Measurements from ENCODE around the gene DYSF.
"Not testable (repeated sequence)": the region's sequence is repeated elsewhere in the genome, so short reads cannot be mapped to it uniquely, and the experiment has no call there.

Gene DYSF

GRCh38 chr2:71453404-71454220 is at the start of gene DYSF:
TSS of gene DYSF (plus strand) at chr2:71453561.
- no peak for DNase-seq (ENCODE audit: low read depth)

DNA sequence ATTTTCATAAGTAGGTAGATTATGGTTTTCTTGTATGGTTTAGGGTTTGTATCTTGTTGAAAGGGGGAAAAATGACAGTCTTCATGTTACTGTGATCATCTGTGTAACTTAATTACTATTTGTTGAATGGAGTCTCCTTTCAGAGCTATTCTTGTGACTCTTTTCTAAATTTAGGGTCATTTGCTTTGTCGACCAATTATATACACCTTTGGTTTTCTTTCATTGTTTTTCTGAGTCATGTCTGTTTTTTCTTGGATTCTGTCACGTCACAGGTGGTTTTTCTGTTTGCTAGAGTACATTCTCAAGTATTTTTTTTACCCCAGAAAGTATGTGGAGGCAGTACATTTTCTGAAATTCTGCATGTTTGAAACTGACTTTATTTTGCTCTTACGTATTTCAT is 43.8 kb upstream of the DYSF start:
- no peak for DNase-seq (ENCODE audit: low read depth)

- DNase-seq (ENCODE audit: low read depth), result no peak
Measured at GRCh38 chr2:71410696-71411095, 42.7 kb upstream of the DYSF start.

- not testable (repeated sequence) for DNase-seq (ENCODE audit: low read depth)
Measured at GRCh38 chr2:71416866-71417265, 36.5 kb upstream of the DYSF start.

DNA sequence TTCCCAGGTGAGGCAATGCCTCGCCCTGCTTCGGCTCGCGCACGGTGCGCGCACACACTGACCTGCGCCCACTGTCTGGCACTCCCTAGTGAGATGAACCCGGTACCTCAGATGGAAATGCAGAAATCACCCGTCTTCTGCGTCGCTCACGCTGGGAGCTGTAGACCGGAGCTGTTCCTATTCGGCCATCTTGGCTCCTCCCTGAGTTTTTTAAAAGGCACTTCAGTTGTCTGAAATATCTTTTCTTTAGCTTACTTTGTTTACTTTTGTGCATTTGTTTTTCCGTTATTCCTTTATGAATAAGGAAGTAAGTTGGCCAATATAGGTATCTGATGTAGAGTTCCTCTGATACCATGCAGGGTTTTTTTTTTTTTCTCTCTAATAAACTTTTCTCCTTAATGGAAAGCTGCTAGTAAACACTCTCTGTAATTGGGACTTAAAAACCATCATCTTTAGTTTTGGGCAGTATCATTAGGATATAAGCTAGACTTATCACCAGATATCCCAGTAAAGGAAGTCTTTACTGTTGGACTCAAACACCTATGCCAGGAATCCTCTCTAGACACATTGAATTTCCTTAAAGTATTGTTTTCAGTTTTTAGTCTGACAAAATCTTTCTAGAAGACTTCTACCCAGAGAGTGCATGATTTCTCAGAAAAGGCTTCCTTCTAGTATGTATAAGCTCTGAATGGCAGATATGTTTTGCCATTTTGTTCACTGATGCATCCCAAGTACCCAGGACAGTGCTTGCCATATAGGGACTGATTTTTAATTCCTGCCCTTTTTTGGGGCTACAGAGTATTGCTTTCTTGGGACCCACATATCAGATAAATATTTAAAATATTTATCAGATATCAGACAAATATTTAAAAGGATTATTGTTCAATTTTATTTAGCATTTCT is 35.8 kb upstream of the DYSF start:
- DNase-seq (ENCODE audit: low read depth), result no peak

DNA sequence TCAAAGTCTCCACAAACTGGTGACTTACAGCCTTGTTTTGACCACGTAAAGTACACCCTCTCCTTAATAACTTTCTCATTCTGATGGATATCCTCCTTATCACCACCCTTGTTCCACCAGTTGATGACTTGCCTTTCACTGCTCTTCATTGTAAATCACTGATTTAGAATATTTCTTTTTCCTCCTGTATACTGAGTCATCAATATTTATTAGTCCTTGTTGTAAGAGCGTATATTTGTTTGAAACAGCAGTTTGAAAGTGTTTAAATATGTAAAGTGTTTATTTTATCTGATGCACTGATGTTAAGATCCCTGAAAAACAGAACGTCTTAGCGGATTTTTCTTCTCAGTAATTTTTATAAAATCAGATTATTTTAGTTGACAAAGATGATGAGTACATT is 34.2 kb upstream of the DYSF start:
- no peak for DNase-seq (ENCODE audit: low read depth)

DNA sequence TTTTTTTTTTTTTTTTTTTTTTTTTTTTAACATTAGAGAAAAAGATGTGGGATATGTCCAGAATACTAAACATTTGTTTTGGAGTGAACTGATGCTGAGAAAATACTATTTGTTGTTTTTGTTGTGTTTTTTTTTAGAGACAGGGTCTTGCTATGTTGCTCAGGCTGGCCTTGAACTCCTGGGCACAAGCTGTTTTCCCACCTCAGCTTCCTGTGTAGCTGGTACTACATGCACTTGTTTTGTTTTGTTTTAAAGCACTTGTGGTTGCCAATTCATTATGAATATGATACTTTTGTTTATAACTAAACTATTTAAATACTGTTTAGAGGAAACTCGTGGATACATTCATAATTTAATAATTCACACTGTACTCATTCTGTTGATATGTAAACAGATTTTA is 33.4 kb upstream of the DYSF start:
- no peak for DNase-seq (ENCODE audit: low read depth)

DNA sequence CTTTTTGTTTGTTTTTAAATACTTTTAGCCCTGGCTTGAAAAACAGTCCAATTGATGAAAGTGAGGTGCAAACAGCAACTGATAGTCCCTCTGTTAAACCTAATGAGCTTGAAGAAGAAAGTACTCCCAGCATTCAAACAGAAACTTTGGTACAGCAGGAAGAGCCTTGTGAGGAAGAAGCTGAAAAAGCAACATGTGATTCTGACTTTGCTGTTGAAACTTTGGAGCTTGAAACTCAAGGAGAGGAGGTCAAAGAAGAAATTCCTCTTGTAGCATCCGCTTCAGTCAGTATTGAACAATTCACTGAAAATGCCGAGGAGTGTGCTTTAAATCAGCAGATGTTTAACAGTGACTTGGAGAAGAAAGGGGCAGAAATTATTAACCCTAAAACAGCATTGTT is 30.6 kb upstream of the DYSF start:
- no peak for DNase-seq (ENCODE audit: low read depth)

GRCh38 chr2:71423817-71424420 is 29.4 kb upstream of the DYSF start:
- DNase-seq (ENCODE audit: low read depth), result no peak

GRCh38 chr2:71426721-71427120 is 26.6 kb upstream of the DYSF start:
- DNase-seq (ENCODE audit: low read depth), result no peak

DNA sequence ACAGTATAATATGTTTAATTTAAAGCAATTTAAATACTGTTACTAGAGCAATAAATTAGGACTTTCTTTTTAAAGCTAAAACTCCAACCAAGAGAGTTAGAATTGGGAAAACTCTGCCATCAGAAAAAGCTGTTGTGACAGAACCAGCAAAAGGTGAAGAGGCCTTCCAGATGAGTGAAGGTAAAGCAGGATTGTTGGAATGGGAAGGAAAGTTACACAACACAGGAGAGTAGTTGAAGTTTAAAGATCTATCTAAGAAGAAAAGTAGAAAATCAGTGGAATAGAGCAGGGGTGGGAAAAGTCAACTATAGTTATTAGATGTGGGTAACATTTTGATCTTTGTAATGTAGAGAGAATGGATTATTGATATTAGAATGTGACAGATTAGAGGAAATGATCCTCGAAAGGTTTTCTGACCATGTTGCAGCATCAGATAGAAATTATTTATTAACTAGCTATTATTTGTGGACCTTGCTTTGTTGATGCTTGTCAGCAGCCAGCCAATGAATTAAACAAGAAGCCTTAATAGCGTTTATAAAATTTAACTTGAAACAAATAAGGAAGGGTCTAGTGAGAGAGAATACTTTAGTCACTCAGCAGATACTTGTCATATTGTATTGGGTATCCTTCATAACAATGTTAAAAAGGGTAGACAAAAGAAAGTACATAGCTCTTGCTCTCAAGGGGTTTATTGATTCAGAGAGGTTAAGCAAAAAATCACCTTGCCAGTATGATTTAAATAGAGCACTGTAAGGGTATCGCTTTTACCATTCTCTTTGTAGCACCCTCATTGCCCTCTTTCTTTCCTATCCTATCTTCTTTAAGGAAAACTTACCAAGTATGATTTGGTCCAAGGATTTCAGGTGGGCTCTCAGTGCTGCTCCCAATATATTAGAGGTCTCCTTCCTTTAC is 24.6 kb upstream of the DYSF start:
- DNase-seq (ENCODE audit: low read depth), result no peak

GRCh38 chr2:71445142-71445541 is 8.2 kb upstream of the DYSF start:
- DNase-seq (ENCODE audit: low read depth), result not testable (repeated sequence)

DNA sequence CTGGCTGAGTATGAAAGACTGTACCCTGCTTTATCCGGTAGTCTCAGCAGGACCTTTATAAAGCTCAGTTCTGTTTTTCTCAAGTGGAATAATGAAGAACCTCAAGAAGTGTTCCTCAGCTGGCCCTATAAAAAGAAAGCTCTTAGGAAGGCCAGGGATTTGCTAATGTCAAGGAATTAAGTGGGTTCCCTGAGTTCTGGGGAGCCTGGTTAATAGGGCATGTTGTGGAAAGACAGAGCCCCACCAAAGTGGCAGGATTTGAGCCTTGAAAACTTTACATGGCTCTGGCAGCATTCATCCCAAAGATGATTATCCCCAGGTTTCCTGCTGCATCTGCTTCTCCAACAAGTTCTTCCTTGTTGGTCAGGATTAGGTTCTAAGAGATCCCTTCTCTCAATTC is 6.9 kb upstream of the DYSF start:
- DNase-seq (ENCODE audit: low read depth), result no peak

- no peak for DNase-seq (ENCODE audit: low read depth)
Measured at GRCh38 chr2:71449343-71449742, 4.0 kb upstream of the DYSF start.

DNA sequence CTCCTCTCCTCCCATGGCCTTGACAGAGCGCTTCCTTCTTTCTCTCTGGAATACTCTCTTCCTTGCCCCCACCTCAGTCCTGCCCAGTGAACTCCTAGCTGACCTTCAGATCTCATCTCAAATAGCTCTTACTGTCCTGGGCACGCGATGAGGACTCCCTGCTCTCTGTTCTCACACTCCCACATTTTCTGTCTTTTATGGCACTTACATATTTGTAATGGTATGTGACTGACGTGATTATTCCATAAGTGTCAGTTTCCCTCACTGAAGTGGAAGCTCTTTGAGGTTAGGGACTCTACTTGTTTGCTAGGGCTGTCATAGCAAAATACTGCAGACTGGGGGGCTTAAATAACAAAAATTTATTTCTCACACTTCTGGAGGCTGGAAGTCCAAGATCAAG is 1.7 kb upstream of the DYSF start:
- DNase-seq (ENCODE audit: low read depth), result no peak

- DNase-seq (ENCODE audit: low read depth), result no peak
Measured at GRCh38 chr2:71452565-71452964, 796 bp upstream of the DYSF start.

- no peak for DNase-seq (ENCODE audit: low read depth)
Measured at GRCh38 chr2:71454221-71455010, 1.1 kb downstream of the DYSF start.

- no peak for DNase-seq (ENCODE audit: low read depth)
Measured at GRCh38 chr2:71455011-71455740, 1.8 kb downstream of the DYSF start.

DNA sequence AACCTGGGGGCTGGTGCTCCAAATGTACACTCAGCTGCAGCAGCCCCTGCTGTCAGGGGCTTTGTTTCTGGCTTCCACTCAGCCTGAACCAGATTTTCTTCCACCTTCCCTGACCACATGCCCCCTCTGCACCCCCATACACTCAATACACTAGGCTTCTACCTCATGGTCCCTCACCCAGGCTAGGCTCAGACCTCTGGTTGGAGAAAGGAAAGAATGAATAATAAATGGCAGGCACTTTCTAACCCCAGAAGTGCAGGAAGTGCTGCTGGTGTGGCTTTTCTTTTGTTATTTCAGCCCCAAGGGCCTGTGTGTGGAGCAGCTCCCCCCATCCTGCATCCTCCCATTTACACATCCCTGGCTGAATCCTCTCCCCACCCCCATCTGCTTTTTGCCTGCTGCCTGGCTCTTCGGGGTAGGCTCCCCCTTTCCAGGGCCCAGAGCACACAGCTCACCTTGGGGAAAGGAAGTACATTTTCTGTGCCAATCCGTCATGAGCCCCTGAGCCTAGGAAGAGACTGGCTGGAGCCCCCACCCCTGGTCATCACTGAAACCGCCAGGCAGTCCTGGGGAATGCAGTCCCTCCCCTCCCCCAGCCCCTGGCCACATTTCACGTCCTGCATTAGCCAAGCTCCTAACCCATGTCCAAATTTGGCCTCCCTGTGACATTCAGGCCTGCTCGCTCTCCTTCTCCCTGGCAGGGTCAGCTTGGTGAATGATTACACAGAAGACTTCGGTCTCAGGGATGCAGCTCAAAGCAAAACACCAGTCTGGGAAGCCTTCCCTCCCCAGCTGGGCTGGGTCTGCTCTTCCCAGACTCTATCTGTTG is 2.6 kb downstream of the DYSF start:
- DNase-seq (ENCODE audit: low read depth), result no peak
